Hepatocyte (in vitro differentiated cells): ENCODE measurements around the gene SGCD.

Experiments used
- CTCF ChIP-seq: fragments of 200-600 bp; sonication (generic); IDR thresholded peaks from 2 replicates; pipeline ENCODE4 v1.5.1; 2016; ENCODE audit warnings: antibody characterized with exemption, mild to moderate bottlenecking; ENCODE audit not compliant: poor library complexity
- EZH2phosphoT487 ChIP-seq: fragments of 200-600 bp; sonication (generic); IDR thresholded peaks from one replicate; pipeline ENCODE4 v1.6.1; 2018; ENCODE audit warnings: antibody characterized with exemption, mild to moderate bottlenecking, low read depth, moderate library complexity; ENCODE audit not compliant: unreplicated experiment, severe bottlenecking

GRCh38 chr5:156587012-156587411 lies 260.0 kb downstream of the SGCD start:
- TF ChIP-seq CTCF (no peak), EZH2phosphoT487 (no peak)
